ENCODE results near the gene MUTYH. TPM values are rescaled to one million over a fixed set of nuclear protein-coding genes. Genes with fewer than 3 reads are reported as not detected.

MUTYH gene
- total RNA-seq, 4 donors from 2014 or later, result 15.3 to 22.6 (median 18.0) TPM

GRCh38 chr1:45319761-45320160 lies 20.5 kb downstream of the MUTYH start:
- 81 to 95% methylated on average over 3 to 4 of the region's 4 CpGs for WGBS, 2 donors (ENCODE audit: low coverage in 1 of 2)
- Histone ChIP-seq H3K4me3 (no peak overlapping the region), H3K36me3 (no peaks in the 10 kb centered on the region), H3K4me1 (no peaks in the 10 kb centered on the region), H3K27ac (no peak overlapping the region), H3K9me3 (no peaks in the 10 kb centered on the region), H3K27me3 (no peaks in the 10 kb centered on the region)
- TF ChIP-seq POLR2A (IDR thresholded peaks at IDR 0.05) (no peak), EP300 (IDR thresholded peaks at IDR 0.05) (no peak), CTCF (IDR thresholded peaks at IDR 0.05) (no peak), POLR2AphosphoS5 (IDR thresholded peaks at IDR 0.05) (no peak)
- no peak for ATAC-seq

- 35 to 53% methylated on average over 4 of the region's 4 CpGs for WGBS, 2 donors (ENCODE audit: low coverage in 1 of 2)
- H3K4me3 ChIP-seq, result no peak overlapping the region
- TF ChIP-seq EP300 (IDR thresholded peaks at IDR 0.05), result no peak
- TF ChIP-seq CTCF (IDR thresholded peaks at IDR 0.05), result no peak
- H3K9me3 ChIP-seq, result no peaks in the 10 kb centered on the region
- H3K27me3 ChIP-seq, result no peaks in the 10 kb centered on the region
- no peaks in the 10 kb centered on the region for H3K36me3 ChIP-seq
- H3K27ac ChIP-seq, result no peak overlapping the region
- H3K4me1 ChIP-seq, result no peaks in the 10 kb centered on the region
- ATAC-seq, result no peak
These were observed 23.1 kb downstream of the MUTYH start for GRCh38 chr1:45317166-45317565.

- H3K4me1 ChIP-seq, result no peaks in the 10 kb centered on the region
- no peaks in the 10 kb centered on the region for H3K27me3 ChIP-seq
- H3K9me3 ChIP-seq, result no peaks in the 10 kb centered on the region
- H3K36me3 ChIP-seq, result no peaks in the 10 kb centered on the region
- WGBS, 2 donors (ENCODE audit: low coverage in 1 of 2), result 82 to 87% methylated on average over 3 of the region's 3 CpGs
- no peak overlapping the region for H3K27ac ChIP-seq
- no peak for ATAC-seq
- no peak overlapping the region for H3K4me3 ChIP-seq
- TF ChIP-seq POLR2AphosphoS5 (IDR thresholded peaks at IDR 0.05), result no peak
- TF ChIP-seq CTCF (IDR thresholded peaks at IDR 0.05), result no peak
- TF ChIP-seq EP300 (IDR thresholded peaks at IDR 0.05), result no peak
- no peak for TF ChIP-seq POLR2A (IDR thresholded peaks at IDR 0.05)
These were observed 26.0 kb downstream of the MUTYH start for GRCh38 chr1:45314266-45314665.

GRCh38 chr1:45306905-45307304 lies 33.3 kb downstream of the MUTYH start:
- WGBS, 2 donors (ENCODE audit: low coverage in 1 of 2), result 73 to 76% methylated on average over 3 of the region's 3 CpGs
- no peaks in the 10 kb centered on the region for H3K9me3 ChIP-seq
- H3K36me3 ChIP-seq, result no peaks in the 10 kb centered on the region
- H3K4me1 ChIP-seq, result peaks cover 0 to 19% (median 6%) of the 10 kb centered on the region in 3 donors
- H3K27me3 ChIP-seq, result no peaks in the 10 kb centered on the region
- H3K4me3 ChIP-seq, result no peak overlapping the region
- no peak overlapping the region for H3K27ac ChIP-seq
- no peak for ATAC-seq
- no peak for TF ChIP-seq POLR2AphosphoS5 (IDR thresholded peaks at IDR 0.05)
- no peak for TF ChIP-seq POLR2A (IDR thresholded peaks at IDR 0.05)
- TF ChIP-seq CTCF (IDR thresholded peaks at IDR 0.05), result no peak
- TF ChIP-seq EP300 (IDR thresholded peaks at IDR 0.05), result no peak

- Histone ChIP-seq H3K4me3 (no peak overlapping the region), H3K27me3 (no peaks in the 10 kb centered on the region), H3K9me3 (no peaks in the 10 kb centered on the region), H3K27ac (no peak overlapping the region), H3K36me3 (no peaks in the 10 kb centered on the region), H3K4me1 (peaks cover 0 to 19% (median 6%) of the 10 kb centered on the region in 3 donors)
- no peak for TF ChIP-seq CTCF (IDR thresholded peaks at IDR 0.05)
- TF ChIP-seq POLR2A (IDR thresholded peaks at IDR 0.05), result no peak
- no peak for TF ChIP-seq POLR2AphosphoS5 (IDR thresholded peaks at IDR 0.05)
- TF ChIP-seq EP300 (IDR thresholded peaks at IDR 0.05), result no peak
- ATAC-seq, result no peak
- 51 to 58% methylated on average over 3 to 6 of the region's 8 CpGs for WGBS, 2 donors (ENCODE audit: low coverage in 1 of 2)
These were observed 33.9 kb downstream of the MUTYH start for GRCh38 chr1:45306319-45306718.

All from gastroesophageal sphincter (tissue), 4 donors.